Liver (tissue), 9 donors: ENCODE measurements around the gene GSTT4. TPM values are rescaled to one million over a fixed set of nuclear protein-coding genes. Genes with fewer than 3 reads are reported as not detected.
"Not testable (repeated sequence)": the region's sequence is repeated elsewhere in the genome, so short reads cannot be mapped to it uniquely, and the experiment has no call there.

Source experiments
- DNase-seq: peaks from one replicate; pipeline ENCODE4 v3.0.0-alpha.2; 2017; ENCODE audit warnings: low spot score
- H3K27ac ChIP-seq, 2 donors: one replicate each; pipeline ENCODE4 v1.7.0; 2013; ENCODE audit warnings: inconsistent platforms in 2 of 2, low read length in 2 of 2, control low read depth in 1 of 2, low read depth in 1 of 2, mild to moderate bottlenecking in 1 of 2
- H3K27me3 ChIP-seq, 4 donors: one replicate each; pipeline versions ENCODE4 v1.6.1 to v1.7.0; 2013; ENCODE audit warnings: low read length in 3 of 4, inconsistent platforms in 1 of 4, mild to moderate bottlenecking in 1 of 4, moderate library complexity in 1 of 4; ENCODE audit not compliant: control insufficient read depth in 4 of 4, insufficient read depth in 4 of 4
- H3K36me3 ChIP-seq, 4 donors: one replicate each; pipeline versions ENCODE4 v1.6.1 to v1.7.0; 2013; ENCODE audit warnings: low read length in 3 of 4, mild to moderate bottlenecking in 3 of 4, low read depth in 1 of 4, moderate library complexity in 1 of 4; ENCODE audit not compliant: control insufficient read depth in 4 of 4, insufficient read depth in 3 of 4
- H3K4me1 ChIP-seq, 4 donors: one replicate each; pipeline versions ENCODE4 v1.6.1 to v1.7.0; 2013; ENCODE audit warnings: low read length in 3 of 4, mild to moderate bottlenecking in 3 of 4, moderate library complexity in 1 of 4; ENCODE audit not compliant: control insufficient read depth in 4 of 4, insufficient read depth in 4 of 4
- H3K4me3 ChIP-seq, 3 donors: one replicate each; pipeline versions ENCODE4 v1.6.1 to v1.7.0; 2013; ENCODE audit warnings: low read length in 3 of 3, control low read depth in 1 of 3, low read depth in 1 of 3, mild to moderate bottlenecking in 1 of 3
- H3K9ac ChIP-seq, 2 donors: one replicate each; pipeline ENCODE4 v1.7.0; 2013; ENCODE audit warnings: low read length in 2 of 2, mild to moderate bottlenecking in 2 of 2, moderate library complexity in 2 of 2, control low read depth in 1 of 2, low read depth in 1 of 2
- H3K9me3 ChIP-seq, 4 donors: one replicate each; pipeline versions ENCODE4 v1.6.1 to v1.7.0; 2013; ENCODE audit warnings: low read length in 3 of 4; ENCODE audit not compliant: control insufficient read depth in 4 of 4
- EGR1 ChIP-seq, 2 donors: IDR thresholded peaks; 2 replicates each; pipeline ENCODE4 v1.6.1; 2016 to 2018; ENCODE audit warnings: antibody characterized with exemption in 2 of 2, low read depth in 2 of 2
- SP1 ChIP-seq: IDR thresholded peaks from 2 replicates; pipeline ENCODE4 v1.6.1; 2018; ENCODE audit warnings: antibody characterized with exemption, mild to moderate bottlenecking
- TAF1 ChIP-seq: conservative IDR thresholded peaks from 2 replicates; pipeline ENCODE4 v1.6.1; 2016; ENCODE audit warnings: antibody characterized with exemption, mild to moderate bottlenecking
- WGBS: extraction: QIAGEN DNeasy Blood & Tissue Kit; methylation state at CpG from one replicate; pipeline ENCODE4 v1.1.7; 2013; 5-methylcytosine and 5-hydroxymethylcytosine counted together
- polyA plus RNA-seq, 2 donors: library from polyadenylated mRNA; stranded (reverse) in 1 of 2; unstranded in 1 of 2; fragments of 200-250 nt in 1 of 2; fragments of >200 nt in 1 of 2; fragmentation: Nextera tagmentation in 1 of 2; extraction: Ambion mirVana in 1 of 2; gene quantifications; one replicate each; pipeline versions ENCODE4 v1.2.1 to v1.2.3, GENCODE V29; 2013 to 2015
- total RNA-seq, 2 donors: library from RNA; depleted of rRNA; stranded (reverse); fragments of >200 nt; gene quantifications; one replicate each; pipeline ENCODE4 v1.2.3, GENCODE V29; 2014
- TF ChIP-seq, protein P1 (sequence below): fragments of 150-350 bp; IDR thresholded peaks from 2 replicates; pipeline ENCODE4 v1.5.1; 2017; ENCODE audit warnings: improper control_type of control experiment, low read depth, low read length; ENCODE audit not compliant: missing input control
- donor health status: healthy.
- donor health status: healthy.
- donor health status: healthy.
- donor health status: healthy.
- donor health status: healthy.

The GSTT4 gene
- total and polyA plus RNA-seq, 4 donors: not detected

DNA sequence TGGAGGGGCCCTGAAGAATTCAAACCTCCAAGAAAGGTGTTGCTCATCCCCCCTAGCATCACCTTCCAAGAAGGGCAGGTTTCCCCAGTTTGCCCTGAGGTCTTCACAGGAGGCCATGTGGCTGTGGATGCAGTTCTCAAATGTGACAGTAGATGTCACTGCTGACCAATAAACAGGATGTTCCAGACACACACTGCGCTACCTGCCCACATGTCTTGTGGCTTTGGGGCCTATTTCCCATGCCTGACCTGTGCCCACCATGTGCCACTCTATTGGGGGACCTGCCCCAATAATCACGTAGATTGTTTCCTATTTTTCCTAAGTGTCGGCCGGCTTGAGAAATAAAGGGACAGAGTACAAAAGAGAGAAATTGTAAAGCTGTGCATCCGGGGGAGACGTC is 20.8 kb downstream of the GSTT4 start (continued):
- TF ChIP-seq, protein P1, sequence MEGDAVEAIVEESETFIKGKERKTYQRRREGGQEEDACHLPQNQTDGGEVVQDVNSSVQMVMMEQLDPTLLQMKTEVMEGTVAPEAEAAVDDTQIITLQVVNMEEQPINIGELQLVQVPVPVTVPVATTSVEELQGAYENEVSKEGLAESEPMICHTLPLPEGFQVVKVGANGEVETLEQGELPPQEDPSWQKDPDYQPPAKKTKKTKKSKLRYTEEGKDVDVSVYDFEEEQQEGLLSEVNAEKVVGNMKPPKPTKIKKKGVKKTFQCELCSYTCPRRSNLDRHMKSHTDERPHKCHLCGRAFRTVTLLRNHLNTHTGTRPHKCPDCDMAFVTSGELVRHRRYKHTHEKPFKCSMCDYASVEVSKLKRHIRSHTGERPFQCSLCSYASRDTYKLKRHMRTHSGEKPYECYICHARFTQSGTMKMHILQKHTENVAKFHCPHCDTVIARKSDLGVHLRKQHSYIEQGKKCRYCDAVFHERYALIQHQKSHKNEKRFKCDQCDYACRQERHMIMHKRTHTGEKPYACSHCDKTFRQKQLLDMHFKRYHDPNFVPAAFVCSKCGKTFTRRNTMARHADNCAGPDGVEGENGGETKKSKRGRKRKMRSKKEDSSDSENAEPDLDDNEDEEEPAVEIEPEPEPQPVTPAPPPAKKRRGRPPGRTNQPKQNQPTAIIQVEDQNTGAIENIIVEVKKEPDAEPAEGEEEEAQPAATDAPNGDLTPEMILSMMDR: peak; percentile 73
- no peak for TF ChIP-seq EGR1 (IDR thresholded peaks at IDR 0.05; ENCODE audit: low read depth in 2 of 2)
- no peak for TF ChIP-seq TAF1
- TF ChIP-seq SP1: no peak

DNA sequence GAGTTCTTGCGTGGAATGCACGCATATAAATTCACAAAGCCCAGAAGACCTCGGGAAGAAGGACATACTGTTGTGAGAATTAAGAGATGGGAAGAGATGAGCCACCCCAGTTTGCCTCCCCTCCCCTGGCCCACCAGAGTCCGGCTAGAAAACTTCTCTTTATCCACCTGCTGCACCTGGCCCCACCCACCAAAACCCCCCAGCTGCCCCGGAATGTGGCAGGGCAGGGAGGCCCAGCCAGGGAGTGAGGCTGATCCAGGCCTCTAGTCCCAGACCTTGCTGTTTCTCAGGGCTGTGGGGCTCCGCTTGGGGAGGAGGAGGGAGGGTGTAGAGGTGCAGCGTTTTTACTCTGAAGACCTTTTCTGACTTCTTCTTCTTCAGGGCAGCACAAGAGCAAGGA is 24.7 kb downstream of the GSTT4 start:
- not testable (repeated sequence) for H3K4me3 ChIP-seq, H3K27me3 ChIP-seq, H3K36me3 ChIP-seq, H3K27ac ChIP-seq, H3K9me3 ChIP-seq, H3K4me1 ChIP-seq, DNase-seq, H3K9ac ChIP-seq
- 57% methylated on average over 5 of the region's 7 CpGs for WGBS

DNA sequence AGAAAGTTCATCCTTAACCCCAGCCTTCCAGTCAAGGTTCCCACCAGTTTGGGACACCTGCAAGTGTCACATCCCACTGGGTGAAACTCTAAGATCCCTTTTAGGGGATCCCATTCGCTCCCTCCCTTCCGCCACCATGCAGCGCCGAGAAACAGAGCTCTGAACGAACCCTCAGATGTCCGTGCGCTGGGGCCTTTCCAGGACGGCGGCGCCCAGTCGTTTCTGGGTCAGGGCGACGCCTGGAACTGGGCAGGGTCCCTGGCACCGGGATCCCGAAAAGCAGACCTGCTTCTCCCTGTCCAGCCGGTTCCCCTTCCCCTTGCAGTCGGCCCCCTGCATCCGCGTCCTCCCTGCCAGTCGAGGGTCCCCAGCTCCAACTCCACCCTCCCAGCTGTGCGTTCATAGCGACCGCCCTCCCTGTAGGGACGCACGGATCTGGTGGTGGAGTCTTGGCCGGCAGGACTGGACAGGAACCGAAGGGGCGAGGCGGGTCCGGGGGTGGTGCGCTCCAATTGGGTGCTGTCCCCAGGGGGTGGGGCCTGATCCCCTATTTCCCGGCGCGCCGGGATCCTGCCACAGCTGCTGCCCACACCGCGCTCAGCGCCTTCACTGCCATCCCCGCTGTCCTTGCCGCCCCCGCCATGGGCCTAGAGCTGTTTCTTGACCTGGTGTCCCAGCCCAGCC is 25.6 kb downstream of the GSTT4 start, which contains the start of gene GSTT2:
TSS of gene GSTT2 (plus strand) at position 578 of the 684 bp plus-strand sequence.
- H3K4me3 ChIP-seq, H3K9me3 ChIP-seq, H3K27me3 ChIP-seq, H3K4me1 ChIP-seq, DNase-seq, H3K9ac ChIP-seq, H3K27ac ChIP-seq, H3K36me3 ChIP-seq: not testable (repeated sequence)
- no CpG with 5 or more reads among the region's 41 CpGs for WGBS

DNA sequence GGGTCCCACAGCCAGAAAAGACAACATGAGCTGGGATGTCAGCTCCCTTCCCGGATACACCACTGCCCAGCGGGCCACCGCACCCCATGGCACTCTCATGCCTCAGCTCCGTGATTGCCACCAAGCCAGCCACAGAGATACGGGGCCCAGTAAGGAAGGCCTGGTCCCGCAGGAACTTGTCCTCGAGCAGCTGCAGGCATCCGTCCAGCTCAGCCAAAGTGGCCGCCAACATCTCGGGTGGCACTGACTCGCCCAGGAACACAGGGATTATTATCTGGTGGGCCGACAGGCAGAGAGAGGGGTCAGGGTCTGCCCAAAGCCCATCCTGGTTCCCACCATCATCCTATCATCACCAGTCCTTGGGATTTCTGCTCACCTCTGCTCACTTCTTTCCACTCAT is 27.9 kb downstream of the GSTT4 start:
- H3K27me3 ChIP-seq, H3K4me1 ChIP-seq, H3K4me3 ChIP-seq, H3K9ac ChIP-seq, H3K9me3 ChIP-seq, H3K36me3 ChIP-seq, H3K27ac ChIP-seq, DNase-seq: not testable (repeated sequence)
- WGBS: 89% methylated on average over 7 of the region's 12 CpGs

DNA sequence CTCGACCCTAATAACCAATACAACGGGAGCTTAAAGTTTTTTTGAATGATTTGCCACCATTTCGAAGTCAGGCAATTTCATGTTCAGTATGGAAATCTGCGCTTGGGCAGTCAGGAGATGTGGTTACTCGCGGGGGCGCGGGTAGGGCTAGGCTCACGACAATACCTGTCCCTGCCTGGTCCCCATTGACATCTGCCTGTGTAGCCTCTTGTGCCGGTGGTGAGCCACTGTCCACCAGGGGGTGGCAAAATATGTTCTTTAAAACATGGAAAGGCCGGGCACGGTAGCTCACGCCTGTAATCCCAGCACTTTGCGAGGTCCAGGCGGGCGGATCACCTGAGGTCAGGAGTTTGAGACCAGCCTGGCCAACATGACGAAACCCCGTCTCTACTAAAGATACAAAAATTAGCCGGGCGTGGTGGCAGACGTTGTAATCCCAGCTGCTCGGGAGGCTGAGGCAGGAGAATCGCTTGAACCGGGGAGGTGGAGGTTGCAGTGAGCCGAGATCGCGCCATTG is 30.4 kb downstream of the GSTT4 start:
- not testable (repeated sequence) for H3K9me3 ChIP-seq

DNA sequence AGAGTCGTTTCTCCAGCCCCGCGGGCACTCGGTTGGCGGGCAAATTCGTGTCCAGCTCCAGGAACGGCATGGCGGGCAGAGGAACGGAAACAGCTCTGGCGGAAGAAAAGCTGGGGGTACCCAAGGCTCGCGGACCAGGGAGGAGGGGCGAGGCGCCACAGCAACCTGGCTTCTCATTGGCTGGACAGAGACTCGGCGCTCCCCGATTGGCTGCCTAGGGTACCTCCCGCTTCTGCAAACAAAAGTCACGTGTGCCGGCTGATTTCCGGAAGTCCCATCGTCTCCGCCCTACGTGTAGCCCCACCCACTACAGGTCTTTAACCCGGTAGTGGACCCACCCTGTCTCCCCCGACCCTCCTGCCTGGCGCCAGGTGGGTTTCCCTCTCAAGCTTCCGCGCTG is 30.9 kb downstream of the GSTT4 start, which contains the start of gene DDT:
TSS of gene DDT (minus strand) at position 97 of the 400 bp plus-strand sequence. CDS start at position 70, 27 bp downstream.
- H3K4me3 ChIP-seq, H3K27ac ChIP-seq, H3K27me3 ChIP-seq, DNase-seq, H3K9me3 ChIP-seq, H3K9ac ChIP-seq: not testable (repeated sequence)
- Histone ChIP-seq H3K36me3 (peaks cover 8 to 20% (median 15%) of the 10 kb centered on the region in 4 donors), H3K4me1 (peaks cover 1 to 18% (median 7%) of the 10 kb centered on the region in 4 donors)
- WGBS: no CpG with 5 or more reads among the region's 29 CpGs

More for the DNA sequence above, 30.4 kb downstream of the GSTT4 start:
- H3K4me3 ChIP-seq, H3K9ac ChIP-seq, DNase-seq, H3K27ac ChIP-seq, H3K27me3 ChIP-seq: not testable (repeated sequence)
- H3K36me3 ChIP-seq: peaks cover 8 to 16% (median 13%) of the 10 kb centered on the region in 4 donors
- H3K4me1 ChIP-seq: peaks cover 0 to 15% (median 3%) of the 10 kb centered on the region in 4 donors
- 7% methylated on average over 8 of the region's 27 CpGs for WGBS

DNA sequence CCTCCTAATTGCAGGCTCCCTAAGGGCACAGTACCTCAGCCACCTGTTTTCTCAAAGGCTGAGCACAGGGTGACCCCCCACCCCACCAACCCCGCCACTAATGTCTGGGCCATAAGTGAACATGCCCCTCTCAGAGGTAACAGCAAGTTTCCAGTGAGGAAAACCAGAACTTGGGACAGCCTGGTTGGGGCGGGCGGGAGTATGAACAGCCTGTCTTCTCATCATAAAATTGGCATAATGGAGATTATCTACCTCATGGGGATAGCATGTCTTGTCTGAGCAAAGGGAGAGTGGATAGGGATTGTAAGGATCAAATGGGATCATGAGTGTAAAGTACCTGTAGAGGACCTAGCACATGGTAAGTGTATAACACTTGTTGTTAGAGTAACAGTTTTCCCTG is 33.3 kb downstream of the GSTT4 start:
- 94% methylated on average over 3 of the region's 3 CpGs for WGBS
- H3K27me3 ChIP-seq, DNase-seq, H3K9ac ChIP-seq, H3K4me3 ChIP-seq, H3K9me3 ChIP-seq: not testable (repeated sequence)
- H3K4me1 ChIP-seq: peaks cover 3 to 18% (median 9%) of the 10 kb centered on the region in 4 donors
- peaks cover 8 to 22% (median 15%) of the 10 kb centered on the region in 4 donors for H3K36me3 ChIP-seq
- H3K27ac ChIP-seq: peak overlapping the region; percentile 17 to 55
